Transverse colon (tissue), 4 donors: ENCODE measurements around the gene ZFAND6. TPM values are rescaled to one million over a fixed set of nuclear protein-coding genes. Genes with fewer than 3 reads are reported as not detected.
"Not testable (repeated sequence)": the region's sequence is repeated elsewhere in the genome, so short reads cannot be mapped to it uniquely, and the experiment has no call there.

Source experiments
- DNase-seq: peaks from one replicate; pipeline ENCODE4 v3.0.0-alpha.2; 2019
- H3K27ac ChIP-seq, 4 donors: fragments of 200-600 bp; sonication (generic); 2 replicates each; pipeline ENCODE4 v1.5.1; 2016 to 2018; ENCODE audit warnings: inconsistent platforms in 4 of 4
- H3K27me3 ChIP-seq: fragments of 200-600 bp; sonication (generic); 2 replicates; pipeline ENCODE4 v1.5.1; 2017; ENCODE audit warnings: inconsistent platforms
- H3K36me3 ChIP-seq, 4 donors: fragments of 200-600 bp; sonication (generic); 2 replicates each; pipeline ENCODE4 v1.5.1; 2017 to 2019; ENCODE audit warnings: inconsistent platforms in 4 of 4
- H3K4me1 ChIP-seq, 4 donors: fragments of 200-600 bp; sonication (generic); 2 replicates each; pipeline ENCODE4 v1.5.1; 2017 to 2020; ENCODE audit warnings: inconsistent platforms in 4 of 4
- H3K4me3 ChIP-seq, 4 donors: fragments of 200-600 bp; sonication (generic); 1 replicate in 1 of 4; 2 replicates in 3 of 4; pipeline versions ENCODE4 v1.5.1 to v1.6.1; 2017 to 2019; ENCODE audit warnings: inconsistent platforms in 4 of 4
- H3K9me3 ChIP-seq, 2 donors: fragments of 200-600 bp; sonication (generic); 2 replicates each; pipeline ENCODE4 v1.5.1; 2017 to 2019; ENCODE audit warnings: inconsistent platforms in 2 of 2
- CTCF ChIP-seq, 5 experiments: fragments of 200-600 bp in 3 of 5; fragments of 450-650 bp in 2 of 5; sonication (generic) in 3 of 5; IDR thresholded peaks; 1 replicate in 2 of 5; 2 replicates in 3 of 5; pipeline ENCODE4 v1.5.1; 2016 to 2017; ENCODE audit warnings: antibody characterized with exemption in 5 of 5, inconsistent platforms in 3 of 5, mild to moderate bottlenecking in 2 of 5, moderate library complexity in 1 of 5
- EP300 ChIP-seq: sonication (generic); formaldehyde crosslinking; IDR thresholded peaks from one replicate; pipeline ENCODE4 v1.6.1; 2017; ENCODE audit warnings: antibody characterized with exemption, low read depth
- POLR2A ChIP-seq: fragments of 450-650 bp; IDR thresholded peaks from one replicate; pipeline ENCODE4 v1.6.1; 2016; ENCODE audit warnings: antibody characterized with exemption, mild to moderate bottlenecking, moderate library complexity
- POLR2AphosphoS5 ChIP-seq, 3 donors: sonication (generic); formaldehyde crosslinking; IDR thresholded peaks; one replicate each; pipeline ENCODE4 v1.6.1; 2016; ENCODE audit warnings: antibody characterized with exemption in 3 of 3
- WGBS, 2 donors: methylation state at CpG; one replicate each; pipeline ENCODE4 v1.1.5; 2018; ENCODE audit warnings: low coverage in 1 of 2; 5-methylcytosine and 5-hydroxymethylcytosine counted together
- in situ Hi-C, 4 donors: fragments of 200-750 bp; cut with MboI; loops; one replicate each; pipeline versions ENCODE4 v1.15.0 to v1.15.1; 2017; ENCODE audit warnings: low sequenced_read_pairs in 3 of 4, low pct_ligation_motif_present in 1 of 4, low pct_unique_long_range_greater_than_20kb in 1 of 4
- intact Hi-C: fragments of 100-400 bp; cut with DNase I; formaldehyde crosslinking; loops from one replicate; pipeline ENCODE4 v1.15.1; 2023; ENCODE audit warnings: low total_unique reads
- total RNA-seq, 4 donors: library from RNA; depleted of rRNA; stranded (reverse); fragments of >200 nt; gene quantifications; one replicate each; pipeline ENCODE4 v1.1.0, GENCODE V29; 2016

The ZFAND6 gene
- total RNA-seq, 4 donors from 2014 or later = 86.7 to 195 (median 117) TPM

- DNase-seq = no peak
- no peak overlapping the region for H3K4me3 ChIP-seq
- H3K9me3 ChIP-seq = no peaks in the 10 kb centered on the region
- no peaks in the 10 kb centered on the region for H3K27me3 ChIP-seq
- in situ Hi-C loops = no loop called here
- H3K27ac ChIP-seq = no peak overlapping the region
- no peaks in the 10 kb centered on the region for H3K36me3 ChIP-seq
- 96 to 100% methylated on average over 1 of the region's 1 CpG for WGBS, 2 donors
- no peak for TF ChIP-seq EP300
- TF ChIP-seq POLR2AphosphoS5 (IDR thresholded peaks at IDR 0.05) = no peak
- no peak for TF ChIP-seq POLR2A
- TF ChIP-seq CTCF (IDR thresholded peaks at IDR 0.05) = no peak
- intact Hi-C loops = no loop called here
- peaks cover 4 to 50% (median 16%) of the 10 kb centered on the region in 4 donors for H3K4me1 ChIP-seq
Observed at GRCh38 chr15:80098341-80098740, 38.9 kb downstream of the ZFAND6 start.

GRCh38 chr15:80099241-80099640 lies 39.8 kb downstream of the ZFAND6 start:
- intact Hi-C loops = no loop called here
- 53 to 57% methylated on average over 3 of the region's 3 CpGs for WGBS, 2 donors
- no peak for TF ChIP-seq CTCF (IDR thresholded peaks at IDR 0.05)
- TF ChIP-seq POLR2A = no peak
- no peak for TF ChIP-seq EP300
- no peak for TF ChIP-seq POLR2AphosphoS5 (IDR thresholded peaks at IDR 0.05)

GRCh38 chr15:80099662-80100061 lies 40.2 kb downstream of the ZFAND6 start:
- in situ Hi-C loops, H3K27me3 ChIP-seq, H3K4me3 ChIP-seq, H3K36me3 ChIP-seq, DNase-seq, H3K9me3 ChIP-seq, intact Hi-C loops, H3K27ac ChIP-seq: not testable (repeated sequence)
- H3K4me1 ChIP-seq = peaks cover 1 to 38% (median 10%) of the 10 kb centered on the region in 4 donors
- 75 to 83% methylated on average over 2 to 6 of the region's 6 CpGs for WGBS, 2 donors

More at GRCh38 chr15:80099241-80099640, 39.8 kb downstream of the ZFAND6 start:
- H3K4me1 ChIP-seq = peaks cover 0 to 41% (median 11%) of the 10 kb centered on the region in 4 donors
- no peak overlapping the region for H3K27ac ChIP-seq
- H3K9me3 ChIP-seq = no peaks in the 10 kb centered on the region
- in situ Hi-C loops = no loop called here
- H3K4me3 ChIP-seq = no peak overlapping the region
- H3K27me3 ChIP-seq = no peaks in the 10 kb centered on the region
- no peak for DNase-seq
- peaks cover 0 to 3% (median 0%) of the 10 kb centered on the region in 4 donors for H3K36me3 ChIP-seq

- Histone ChIP-seq H3K9me3 (no peaks in the 10 kb centered on the region), H3K4me1 (peaks cover 7 to 38% (median 14%) of the 10 kb centered on the region in 4 donors), H3K27ac (no peak overlapping the region), H3K27me3 (no peaks in the 10 kb centered on the region), H3K36me3 (peaks cover 0 to 3% (median 0%) of the 10 kb centered on the region in 4 donors), H3K4me3 (no peak overlapping the region)
- DNase-seq = no peak
- intact Hi-C loops = no loop called here
- TF ChIP-seq CTCF (IDR thresholded peaks at IDR 0.05) (no peak), POLR2A (no peak), EP300 (no peak)
- in situ Hi-C loops = no loop called here
Observed at GRCh38 chr15:80100247-80100646, 40.8 kb downstream of the ZFAND6 start.

- DNase-seq = no peak
- 71 to 85% methylated on average over 3 of the region's 3 CpGs for WGBS, 2 donors
- no peak for TF ChIP-seq POLR2A
Observed at GRCh38 chr15:80105193-80105592, 45.7 kb downstream of the ZFAND6 start.

More at GRCh38 chr15:80105193-80105592, 45.7 kb downstream of the ZFAND6 start:
- H3K27ac ChIP-seq = no peak overlapping the region
- no peaks in the 10 kb centered on the region for H3K27me3 ChIP-seq
- intact Hi-C loops = no loop called here
- in situ Hi-C loops = no loop called here
- H3K4me1 ChIP-seq = peaks cover 8 to 20% (median 12%) of the 10 kb centered on the region in 4 donors
- peaks cover 0 to 3% (median 0%) of the 10 kb centered on the region in 4 donors for H3K36me3 ChIP-seq
- no peaks in the 10 kb centered on the region for H3K9me3 ChIP-seq
- no peak overlapping the region for H3K4me3 ChIP-seq
